ENCODE results near the gene TMEM115.

The TMEM115 gene

DNA sequence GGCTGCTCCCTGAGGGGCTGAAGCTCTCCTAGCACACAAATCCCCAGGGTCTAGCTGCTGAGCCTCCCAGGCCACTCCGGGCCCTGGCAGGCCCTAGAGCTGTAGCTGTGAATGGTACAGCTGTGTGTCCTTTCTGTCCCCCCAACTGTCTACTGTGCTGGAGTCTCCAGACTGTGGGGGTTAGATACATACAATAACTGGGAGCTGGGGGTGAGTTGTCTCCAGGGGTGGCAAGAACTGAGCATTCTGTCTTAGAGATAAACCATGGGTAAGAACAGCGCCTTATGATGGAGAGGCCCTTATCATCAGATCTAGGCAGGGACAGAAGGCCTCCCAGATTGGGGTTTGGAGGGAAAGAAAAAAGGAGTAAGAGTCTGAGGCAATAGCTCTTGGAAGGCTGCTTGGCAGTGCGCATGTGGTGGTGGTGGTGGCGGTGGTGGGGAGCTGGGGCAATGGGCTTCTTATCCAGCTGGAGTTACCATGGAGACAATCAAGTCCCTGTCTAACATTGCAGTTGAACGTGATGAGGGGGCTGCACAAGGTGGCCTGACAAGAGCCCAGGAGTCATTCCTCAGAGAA lies 5.0 kb downstream of the TMEM115 start:
- no peak overlapping the region for H3K27ac ChIP-seq
- DNase-seq (ENCODE audit: low read depth, low spot score), result no peak

DNA sequence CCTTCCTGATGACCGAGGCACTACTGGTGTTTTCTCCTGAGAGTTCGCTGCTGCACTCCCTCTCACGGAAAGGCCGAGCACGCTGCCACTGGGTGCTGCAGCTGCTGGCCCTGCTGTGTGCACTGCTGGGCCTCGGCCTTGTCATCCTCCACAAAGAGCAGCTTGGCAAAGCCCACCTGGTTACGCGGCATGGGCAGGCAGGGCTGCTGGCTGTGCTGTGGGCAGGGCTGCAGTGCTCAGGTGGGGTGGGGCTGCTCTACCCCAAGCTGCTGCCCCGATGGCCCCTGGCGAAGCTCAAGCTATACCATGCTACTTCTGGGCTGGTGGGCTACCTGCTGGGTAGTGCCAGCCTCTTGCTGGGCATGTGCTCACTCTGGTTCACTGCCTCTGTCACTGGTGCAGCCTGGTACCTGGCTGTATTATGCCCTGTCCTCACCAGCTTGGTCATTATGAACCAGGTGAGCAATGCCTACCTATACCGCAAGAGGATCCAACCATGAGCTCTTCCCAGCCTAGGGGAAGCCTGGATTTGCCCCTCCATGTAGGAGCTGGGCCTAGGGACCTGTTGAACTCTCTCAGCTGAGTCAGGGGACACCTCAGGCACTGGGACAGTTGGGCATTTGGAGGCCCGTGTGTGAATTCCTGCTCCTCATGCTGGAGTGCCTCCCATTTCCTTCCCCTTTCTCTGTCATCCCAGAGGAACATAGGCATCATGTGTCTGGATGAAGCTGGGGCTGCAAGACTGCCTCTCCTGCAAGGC lies 5.9 kb downstream of the TMEM115 start:
- no peak for DNase-seq (ENCODE audit: low read depth, low spot score)
- H3K27ac ChIP-seq, result no peak overlapping the region

DNA sequence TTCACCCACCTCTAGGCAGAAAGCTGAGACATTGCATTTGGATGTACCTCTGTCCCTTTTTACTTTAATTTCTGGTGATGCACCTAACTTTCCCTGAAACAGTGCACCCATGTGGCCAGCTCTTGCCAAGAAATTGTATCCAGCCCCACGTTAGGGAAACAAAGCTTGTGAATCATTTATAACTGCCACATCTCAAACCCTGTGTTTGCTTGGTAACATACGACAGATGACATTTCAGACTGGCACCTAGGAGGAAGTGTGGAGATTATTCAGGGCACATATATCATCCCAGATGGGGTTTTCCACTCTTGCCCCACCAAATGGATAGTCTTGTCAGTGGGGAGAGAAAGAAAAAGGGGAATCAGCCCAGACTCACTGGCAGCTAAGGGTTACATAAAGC lies 6.5 kb downstream of the TMEM115 start:
- H3K27ac ChIP-seq, result no peak overlapping the region
- DNase-seq (ENCODE audit: low read depth, low spot score), result no peak

DNA sequence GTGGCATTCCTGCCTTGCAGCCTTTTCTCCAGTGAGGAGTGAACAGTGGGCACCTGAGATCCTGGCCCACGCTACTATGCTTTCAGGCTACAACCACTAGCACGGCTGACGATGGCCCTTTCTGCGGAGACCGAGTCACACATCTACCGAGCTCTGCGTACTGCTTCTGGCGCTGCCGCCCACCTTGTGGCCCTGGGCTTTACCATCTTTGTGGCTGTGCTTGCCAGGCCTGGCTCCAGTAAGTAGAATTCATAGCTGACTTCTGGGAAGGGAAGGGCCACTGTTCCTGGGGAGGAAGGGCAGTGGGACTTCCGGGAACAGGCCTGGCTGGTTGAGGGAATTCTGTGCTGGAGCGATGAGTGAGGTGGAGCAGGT lies 8.0 kb downstream of the TMEM115 start:
- H3K27ac ChIP-seq, result peak overlapping the region; percentile 83
- DNase-seq (ENCODE audit: low read depth, low spot score), result no peak

DNA sequence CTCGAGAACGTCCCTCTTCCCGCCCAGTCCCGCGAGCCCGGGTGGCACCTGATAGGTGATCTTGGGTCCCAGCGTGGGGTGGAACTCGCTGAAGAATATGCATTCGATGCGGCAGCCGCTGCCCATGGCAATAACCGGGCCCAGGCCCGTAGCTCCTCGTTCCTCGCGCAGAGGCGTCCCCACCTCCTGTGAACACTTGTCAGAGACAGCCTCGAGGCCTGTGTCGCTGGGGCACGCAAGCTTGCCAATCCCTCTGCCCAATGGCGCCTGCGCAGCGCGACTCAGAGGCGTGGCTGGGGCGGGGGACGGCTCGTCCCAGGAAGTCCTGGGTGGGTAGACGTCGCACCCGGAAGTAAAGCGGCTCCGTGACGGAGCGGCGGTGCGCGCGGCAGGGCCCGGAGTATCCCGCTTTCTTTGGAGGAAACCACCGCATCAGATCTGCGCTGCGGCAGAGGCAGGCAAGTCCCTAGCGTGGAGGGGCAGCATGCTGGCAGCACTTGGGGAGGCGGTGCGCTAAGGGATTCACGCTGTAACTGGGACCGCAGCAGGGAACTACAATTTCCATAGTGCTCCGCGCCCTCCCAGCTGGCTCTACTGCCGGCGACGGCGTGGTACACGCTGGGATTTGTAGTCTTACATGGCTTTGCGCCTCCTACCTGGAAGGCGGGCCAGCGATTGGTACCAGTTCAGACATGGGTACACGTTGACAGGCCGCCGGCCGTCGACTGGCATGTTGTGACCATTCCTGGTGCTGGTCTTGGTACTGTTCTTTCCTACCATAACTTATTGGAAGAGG lies 8.6 kb downstream of the TMEM115 start, which contains the start of the genes CYB561D2 and NPRL2:
Gene CYB561D2 (plus strand): TSS at position 336 of the 796 bp plus-strand sequence. CDS start 572 bp downstream, outside the sequence.
Gene NPRL2 (minus strand): TSS at position 249 of the 796 bp plus-strand sequence. CDS start 123 bp downstream, at position 126.
- H3K27ac ChIP-seq, result peak within 1 kb of the TSS; percentile 83
- DNase-seq (ENCODE audit: low read depth, low spot score), result peak; percentile 81

DNA sequence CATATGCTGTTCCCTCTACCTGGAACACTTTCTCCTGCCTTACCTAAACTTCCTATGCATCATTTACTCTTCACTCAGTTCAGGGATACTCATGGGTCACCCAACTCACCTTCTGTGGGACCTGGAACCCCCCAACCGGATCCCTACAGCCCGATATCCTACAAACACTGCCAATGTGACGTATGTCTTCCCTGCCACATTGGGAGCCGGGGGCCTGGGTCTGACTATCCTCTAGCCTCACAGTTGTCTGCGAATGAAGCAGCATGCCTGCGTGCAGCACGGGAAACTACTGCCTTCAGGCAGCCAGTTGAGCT lies 9.2 kb downstream of the TMEM115 start:
- no peak for DNase-seq (ENCODE audit: low read depth, low spot score)
- peak overlapping the region; percentile 83 for H3K27ac ChIP-seq

DNA sequence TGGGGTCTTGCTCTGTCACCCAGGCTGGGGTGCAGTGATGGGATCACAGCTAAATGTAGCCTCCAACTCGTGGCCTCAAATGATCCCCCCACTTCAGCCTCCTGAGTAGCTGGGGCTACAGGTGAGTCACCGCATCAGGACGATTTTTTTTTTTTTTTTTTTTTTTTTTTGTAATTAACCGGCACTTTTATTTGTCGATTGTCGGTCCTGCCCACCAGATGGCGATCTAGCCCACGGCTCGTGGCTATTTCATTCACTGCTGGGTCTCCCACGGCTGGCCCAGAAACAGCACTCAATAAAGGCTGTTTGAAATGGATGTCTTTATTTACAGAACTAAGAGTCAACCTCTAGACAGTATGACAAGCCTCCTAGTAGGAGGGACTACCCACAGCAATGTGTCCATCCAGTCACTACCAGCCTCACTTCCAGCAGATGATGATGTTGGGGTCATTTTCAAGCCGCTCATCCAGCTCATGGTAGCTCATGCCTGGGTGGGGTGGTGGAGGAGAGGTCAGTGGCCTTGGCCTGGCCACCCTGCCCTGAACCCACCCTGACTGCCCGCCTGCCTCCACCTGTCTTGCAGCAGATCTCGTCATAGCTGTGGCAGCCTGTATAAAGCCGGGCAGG lies 12.0 kb downstream of the TMEM115 start:
- H3K27ac ChIP-seq, result no peak overlapping the region
- DNase-seq (ENCODE audit: low read depth, low spot score), result no peak

DNA sequence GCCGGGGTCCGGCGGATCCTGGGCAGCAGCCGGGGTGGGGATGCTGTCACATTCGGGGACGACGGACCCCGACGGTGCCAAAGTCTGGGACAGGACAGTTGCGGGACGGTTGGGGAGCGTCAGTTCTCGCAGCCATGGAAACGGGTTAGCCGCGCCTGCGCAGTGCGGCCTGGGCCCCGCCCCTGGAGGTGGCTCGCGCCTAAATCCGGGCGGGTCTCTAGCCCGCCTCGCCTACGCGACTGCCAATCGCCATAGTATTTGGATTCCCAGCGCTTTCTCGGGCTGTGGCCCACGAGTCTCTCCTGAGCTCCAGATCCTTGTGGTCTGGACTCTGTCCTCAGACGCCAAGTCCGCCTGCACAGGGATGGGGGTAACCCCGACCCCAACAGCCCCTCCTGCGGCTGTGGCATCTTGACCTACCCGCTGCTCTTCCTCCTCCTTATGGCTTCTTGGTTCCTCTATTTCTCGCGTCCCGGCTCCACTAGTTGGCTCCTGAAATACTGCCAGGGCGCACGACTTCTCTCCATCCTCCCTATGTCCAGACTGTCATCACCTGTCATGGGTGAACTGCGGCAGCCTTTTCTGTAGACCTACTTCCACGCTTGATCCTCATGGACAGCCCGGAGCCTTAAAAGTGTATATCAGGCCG lies 13.6 kb downstream of the TMEM115 start, which contains the start of gene ZMYND10:
Gene ZMYND10 (minus strand): TSS at position 147 of the 649 bp plus-strand sequence. CDS start 153 bp downstream, outside the sequence.
- H3K27ac ChIP-seq, result no peak within 1 kb of the TSS

DNA sequence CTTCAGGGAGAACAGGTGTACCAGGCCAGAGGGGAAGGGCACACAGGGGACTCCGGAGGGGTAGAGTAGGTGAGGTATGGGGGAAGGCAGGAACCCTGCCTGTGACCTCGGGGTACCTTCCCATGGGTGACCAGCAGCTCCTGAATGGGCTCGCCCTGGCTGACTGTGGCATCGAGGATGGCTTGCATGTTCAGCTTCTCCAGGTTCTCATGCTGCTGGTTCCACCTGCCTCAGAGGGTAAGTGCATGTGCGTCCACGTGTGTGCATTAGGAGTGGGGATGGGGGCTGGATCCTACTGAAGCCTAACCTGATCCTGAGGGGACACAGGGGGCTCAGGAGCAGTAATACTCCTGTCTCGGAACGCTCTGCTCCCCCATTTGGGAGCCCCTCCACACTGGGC lies 14.3 kb downstream of the TMEM115 start:
- H3K27ac ChIP-seq, result no peak overlapping the region

More for the DNA sequence above, 13.6 kb downstream of the TMEM115 start, which contains the start of gene ZMYND10:
- no peak for DNase-seq (ENCODE audit: low read depth, low spot score)

DNA sequence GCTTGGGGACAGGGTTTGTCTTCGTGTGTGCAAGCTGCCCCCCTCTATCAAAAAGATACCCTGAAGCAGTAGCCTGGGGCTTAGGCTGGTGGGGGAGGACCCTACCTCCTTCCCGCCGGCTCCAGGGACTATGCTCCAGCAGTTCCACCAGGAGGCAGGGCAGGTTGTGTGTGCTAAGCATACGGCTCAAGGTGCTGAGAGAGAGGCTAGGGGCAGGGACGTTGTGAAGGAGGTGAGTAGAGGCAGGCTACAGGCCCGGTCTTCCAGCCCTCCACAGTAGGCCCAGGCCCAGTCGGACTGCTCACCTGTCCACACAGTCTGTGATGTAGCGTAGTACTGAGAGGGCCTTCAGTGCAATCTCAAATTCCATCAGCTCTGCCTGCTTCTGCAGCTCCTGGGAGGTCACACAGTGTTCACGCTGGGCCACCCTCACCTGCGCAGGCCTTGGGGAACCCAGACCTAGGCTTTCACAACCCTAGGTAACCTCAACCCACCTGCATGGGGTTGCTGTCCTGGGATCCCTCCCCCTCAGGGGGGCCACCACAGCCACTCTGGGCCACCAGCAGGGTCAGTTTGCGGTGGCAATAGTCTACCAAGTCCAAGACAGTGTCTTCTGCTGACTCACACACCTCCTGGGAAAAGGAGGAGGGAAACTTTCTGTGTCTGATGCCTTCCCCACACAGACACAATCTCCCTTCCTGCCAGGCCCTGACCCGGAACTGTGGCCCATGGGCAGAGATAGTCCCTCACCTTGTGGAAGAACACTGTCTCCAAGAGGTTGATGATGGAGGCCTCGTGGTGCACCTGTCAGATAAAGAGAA lies 16.3 kb downstream of the TMEM115 start:
- no peak for DNase-seq (ENCODE audit: low read depth, low spot score)
- H3K27ac ChIP-seq, result no peak overlapping the region

More for the DNA sequence above, 14.3 kb downstream of the TMEM115 start:
- DNase-seq (ENCODE audit: low read depth, low spot score), result no peak

DNA sequence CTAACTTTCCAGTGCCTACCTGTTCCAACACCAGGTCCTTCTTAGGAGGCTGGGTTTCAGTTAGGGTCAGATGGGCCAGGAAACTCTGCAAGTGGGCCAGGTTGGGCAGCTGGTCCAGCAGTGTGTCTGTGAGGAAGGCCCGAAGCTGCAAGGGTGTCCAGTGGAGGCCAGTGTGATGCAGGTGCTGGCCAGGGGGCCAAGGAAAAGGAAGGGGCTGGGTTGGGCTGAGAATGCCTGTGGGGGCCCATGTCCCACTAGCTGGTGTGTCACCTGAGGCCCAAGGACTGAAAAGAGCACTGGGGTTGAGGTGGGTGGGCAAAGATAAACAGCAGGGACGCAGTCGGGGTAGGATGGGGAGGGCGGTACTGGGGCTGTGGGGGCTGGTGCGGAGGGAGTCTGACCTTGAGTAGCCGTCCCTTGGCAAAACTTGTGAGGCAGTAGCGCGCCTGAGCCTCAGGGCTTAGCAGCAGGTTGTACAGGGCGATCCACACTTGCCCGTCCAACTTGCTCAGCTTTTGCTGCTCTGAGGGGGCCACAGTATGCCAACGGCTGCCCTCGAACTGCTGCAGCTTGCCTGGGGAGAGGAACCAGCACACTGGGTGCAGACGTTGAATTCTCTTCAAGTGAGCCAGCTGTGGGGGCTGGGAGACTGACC lies 17.2 kb downstream of the TMEM115 start:
- DNase-seq (ENCODE audit: low read depth, low spot score), result no peak
- H3K27ac ChIP-seq, result no peak overlapping the region

DNA sequence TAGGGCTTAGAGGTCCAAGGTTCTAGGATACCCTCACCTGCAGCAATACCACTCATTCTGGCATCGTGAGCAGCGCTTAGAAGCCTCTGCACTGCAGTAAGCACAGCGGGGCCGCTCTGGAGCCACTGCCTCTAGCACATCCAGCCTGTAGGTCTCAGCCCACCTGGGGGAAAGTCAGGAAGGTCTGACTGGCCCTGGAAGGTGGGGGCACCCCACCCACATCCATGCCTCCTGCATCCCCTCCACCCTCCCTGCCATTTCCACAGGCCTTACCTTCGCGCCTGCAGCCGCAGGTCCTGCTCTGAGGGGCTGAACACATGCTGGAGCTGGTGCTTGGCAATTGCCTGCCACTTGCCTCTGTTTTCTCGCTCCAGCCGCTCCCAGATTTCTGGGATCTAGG lies 17.8 kb downstream of the TMEM115 start:
- no peak for DNase-seq (ENCODE audit: low read depth, low spot score)
- no peak overlapping the region for H3K27ac ChIP-seq

DNA sequence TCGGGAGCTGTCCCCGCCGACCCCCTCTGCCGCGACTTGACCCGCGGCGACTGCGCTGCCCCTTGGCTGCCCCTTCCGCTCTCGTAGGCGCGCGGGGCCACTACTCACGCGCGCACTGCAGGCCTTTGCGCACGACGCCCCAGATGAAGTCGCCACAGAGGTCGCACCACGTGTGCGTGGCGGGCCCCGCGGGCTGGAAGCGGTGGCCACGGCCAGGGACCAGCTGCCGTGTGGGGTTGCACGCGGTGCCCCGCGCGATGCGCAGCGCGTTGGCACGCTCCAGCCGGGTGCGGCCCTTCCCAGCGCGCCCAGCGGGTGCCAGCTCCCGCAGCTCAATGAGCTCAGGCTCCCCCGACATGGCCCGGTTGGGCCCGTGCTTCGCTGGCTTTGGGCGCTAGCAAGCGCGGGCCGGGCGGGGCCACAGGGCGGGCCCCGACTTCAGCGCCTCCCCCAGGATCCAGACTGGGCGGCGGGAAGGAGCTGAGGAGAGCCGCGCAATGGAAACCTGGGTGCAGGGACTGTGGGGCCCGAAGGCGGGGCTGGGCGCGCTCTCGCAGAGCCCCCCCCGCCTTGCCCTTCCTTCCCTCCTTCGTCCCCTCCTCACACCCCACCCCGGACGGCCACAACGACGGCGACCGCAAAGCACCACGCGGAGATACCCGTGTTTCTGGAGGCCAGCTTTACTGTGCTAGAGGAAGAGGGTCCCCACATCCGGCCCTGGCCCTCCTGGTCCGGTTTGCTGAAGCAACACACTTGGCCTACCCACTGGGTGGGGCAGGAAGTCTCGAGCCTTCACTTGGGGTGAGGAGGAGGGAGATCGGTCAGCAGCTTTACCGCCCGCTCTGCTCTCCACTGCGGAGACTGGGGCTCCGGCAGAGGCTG lies 18.6 kb downstream of the TMEM115 start, which contains the start of gene RASSF1:
Gene RASSF1 (minus strand): TSS at position 389 of the 882 bp plus-strand sequence. CDS start 31 bp downstream, at position 358.
- no peak for DNase-seq (ENCODE audit: low read depth, low spot score)

DNA sequence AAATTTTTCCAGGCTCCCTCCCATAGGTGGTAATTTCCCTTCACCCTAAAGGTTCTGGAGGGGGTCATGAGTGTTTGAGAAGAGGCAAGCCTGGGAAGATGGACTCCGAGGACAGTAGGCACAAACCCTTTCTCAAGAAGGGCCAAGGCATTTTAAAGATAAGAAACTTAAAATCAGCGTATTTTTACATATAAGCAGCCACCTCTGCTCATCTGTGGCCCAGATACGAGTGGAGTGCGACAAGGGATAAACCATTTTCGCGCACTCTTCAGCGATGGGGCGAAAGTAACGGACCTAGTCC lies 19.2 kb downstream of the TMEM115 start:
- DNase-seq (ENCODE audit: low read depth, low spot score), result no peak
- H3K27ac ChIP-seq, result no peak overlapping the region

More for the DNA sequence above, 18.6 kb downstream of the TMEM115 start, which contains the start of gene RASSF1:
- H3K27ac ChIP-seq, result no peak within 1 kb of the TSS

DNA sequence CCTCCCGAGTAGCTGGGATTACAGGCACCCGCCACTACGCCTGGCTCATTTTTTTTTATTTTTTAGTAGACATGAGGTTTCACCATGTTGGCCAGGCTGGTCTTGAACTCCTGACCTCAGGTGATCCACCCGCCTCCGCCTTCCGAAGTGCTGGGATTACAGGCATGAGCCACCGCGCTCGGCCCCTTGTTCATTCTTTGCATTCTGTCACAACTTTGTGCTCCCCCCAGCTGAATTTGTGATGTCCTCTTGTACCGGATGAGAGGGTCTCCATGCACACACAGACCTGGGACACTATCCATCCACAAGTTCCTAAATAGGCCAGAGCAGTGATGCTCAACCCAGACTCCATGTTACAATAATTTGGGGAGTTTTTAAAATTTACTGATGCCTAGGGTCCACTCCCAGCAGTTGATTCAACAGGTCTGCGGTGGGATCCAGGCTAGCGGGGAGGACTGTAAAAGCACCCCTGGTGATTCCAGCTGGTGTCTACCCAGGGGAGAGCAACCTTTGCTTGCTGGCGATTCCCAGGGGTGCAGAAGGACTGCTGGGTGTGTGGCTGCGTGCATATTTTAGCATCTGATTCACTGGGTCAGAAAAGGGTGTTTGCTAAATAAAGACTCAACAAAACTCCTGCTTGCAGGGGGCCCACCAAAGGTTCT lies 19.7 kb downstream of the TMEM115 start:
- no peak overlapping the region for H3K27ac ChIP-seq

DNA sequence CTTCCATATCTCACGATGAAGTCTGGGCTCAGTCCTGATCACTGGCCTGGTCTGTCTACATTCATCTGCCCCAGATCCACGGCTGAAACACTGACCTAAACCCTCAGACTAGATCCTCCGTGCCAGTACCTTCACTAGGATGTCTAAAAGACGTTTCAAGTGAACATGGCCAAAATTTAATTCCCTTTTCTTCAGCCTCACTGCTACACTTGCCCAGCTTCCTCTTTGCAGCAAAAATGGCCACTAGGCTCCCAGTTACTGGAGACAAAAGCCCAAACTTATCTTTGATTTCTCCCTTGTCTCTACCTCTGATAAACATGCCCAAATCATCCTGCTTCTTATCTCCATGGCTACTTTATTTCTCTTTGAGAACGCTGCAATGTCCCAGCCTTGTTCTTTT lies 20.4 kb downstream of the TMEM115 start:
- no peak overlapping the region for H3K27ac ChIP-seq
- DNase-seq (ENCODE audit: low read depth, low spot score), result no peak

More for the DNA sequence above, 19.7 kb downstream of the TMEM115 start:
- no peak for DNase-seq (ENCODE audit: low read depth, low spot score)
